ENCODE measurements around the gene SGPP1.

DNA sequence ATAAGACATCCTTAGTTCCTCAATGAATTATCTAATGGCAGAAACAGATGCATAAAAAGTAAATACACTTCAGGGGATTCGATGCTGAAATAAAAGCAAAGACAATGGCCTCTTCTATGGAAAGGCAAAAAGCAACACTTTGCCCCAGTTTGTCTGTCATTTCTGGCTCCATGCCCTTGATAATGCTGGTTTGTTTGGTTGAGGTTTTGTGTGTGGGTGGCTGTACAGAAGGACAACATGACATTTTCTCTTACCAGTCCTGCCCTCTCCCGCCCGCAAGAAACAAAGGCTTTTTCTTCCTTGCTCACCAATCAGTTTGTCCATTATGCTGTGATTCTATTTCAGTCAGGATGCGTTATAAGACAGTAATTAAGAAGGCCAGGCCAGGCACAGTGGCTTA is 68.1 kb downstream of the SGPP1 start:
- TF ChIP-seq POLR2A (IDR thresholded peaks at IDR 0.05): no peak
- TF ChIP-seq, protein P1, sequence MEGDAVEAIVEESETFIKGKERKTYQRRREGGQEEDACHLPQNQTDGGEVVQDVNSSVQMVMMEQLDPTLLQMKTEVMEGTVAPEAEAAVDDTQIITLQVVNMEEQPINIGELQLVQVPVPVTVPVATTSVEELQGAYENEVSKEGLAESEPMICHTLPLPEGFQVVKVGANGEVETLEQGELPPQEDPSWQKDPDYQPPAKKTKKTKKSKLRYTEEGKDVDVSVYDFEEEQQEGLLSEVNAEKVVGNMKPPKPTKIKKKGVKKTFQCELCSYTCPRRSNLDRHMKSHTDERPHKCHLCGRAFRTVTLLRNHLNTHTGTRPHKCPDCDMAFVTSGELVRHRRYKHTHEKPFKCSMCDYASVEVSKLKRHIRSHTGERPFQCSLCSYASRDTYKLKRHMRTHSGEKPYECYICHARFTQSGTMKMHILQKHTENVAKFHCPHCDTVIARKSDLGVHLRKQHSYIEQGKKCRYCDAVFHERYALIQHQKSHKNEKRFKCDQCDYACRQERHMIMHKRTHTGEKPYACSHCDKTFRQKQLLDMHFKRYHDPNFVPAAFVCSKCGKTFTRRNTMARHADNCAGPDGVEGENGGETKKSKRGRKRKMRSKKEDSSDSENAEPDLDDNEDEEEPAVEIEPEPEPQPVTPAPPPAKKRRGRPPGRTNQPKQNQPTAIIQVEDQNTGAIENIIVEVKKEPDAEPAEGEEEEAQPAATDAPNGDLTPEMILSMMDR (IDR thresholded peaks at IDR 0.05): no peak
